SU-DHL-6 (cell line): Measurements from ENCODE around the gene TMEM252.

Experiments
- H2AFZ ChIP-seq: fragments of 200-600 bp; sonication (generic); 2 replicates; pipeline ENCODE4 v1.6.1; 2014; ENCODE audit warnings: low read depth, mild to moderate bottlenecking, moderate library complexity, mixed read lengths, antibody characterized with exemption, low read length; ENCODE audit not compliant: severe bottlenecking
- H3F3A ChIP-seq: fragments of 200-600 bp; shearing (Covaris generic); 2 replicates; pipeline ENCODE4 v1.6.0; 2016; ENCODE audit warnings: antibody characterized with exemption, mild to moderate bottlenecking; ENCODE audit not compliant: insufficient read depth
- H3K27ac ChIP-seq: fragments of 200-600 bp; sonication (generic); 2 replicates; pipeline ENCODE4 v1.5.1; 2016; ENCODE audit warnings: low read depth, mild to moderate bottlenecking, low read length, moderate library complexity, mixed read lengths
- H3K27me3 ChIP-seq: fragments of 200-600 bp; sonication (generic), shearing (Covaris generic); 2 replicates; pipeline ENCODE4 v1.6.0; 2014; ENCODE audit warnings: mild to moderate bottlenecking, low read length
- H3K36me3 ChIP-seq: fragments of 200-600 bp; sonication (generic); 2 replicates; pipeline ENCODE4 v1.6.1; 2014; ENCODE audit warnings: mild to moderate bottlenecking, low read length, mixed read lengths
- H3K4me2 ChIP-seq: fragments of 300-600, 200-600 bp; shearing (Covaris generic), sonication (generic); 2 replicates; pipeline ENCODE4 v1.6.0; 2014; ENCODE audit warnings: low read length, low read depth, mild to moderate bottlenecking; ENCODE audit not compliant: poor library complexity, severe bottlenecking
- H3K4me3 ChIP-seq: fragments of 200-600 bp; sonication (generic); 2 replicates; pipeline ENCODE4 v1.5.1; 2014; ENCODE audit warnings: antibody characterized with exemption, low read length, mild to moderate bottlenecking, mixed read lengths; ENCODE audit not compliant: insufficient read depth, poor library complexity, severe bottlenecking
- H3K79me2 ChIP-seq: fragments of 200-600 bp; sonication (generic); 2 replicates; pipeline ENCODE4 v1.6.1; 2014; ENCODE audit warnings: mild to moderate bottlenecking, low read length, moderate library complexity; ENCODE audit not compliant: insufficient read depth
- H3K9ac ChIP-seq: fragments of 200-600 bp; sonication (generic); 2 replicates; pipeline ENCODE4 v1.7.0; 2014; ENCODE audit warnings: mild to moderate bottlenecking, low read length
- H3K9me2 ChIP-seq: fragments of 200-600 bp; sonication (generic); replicated peaks from 2 replicates; pipeline ENCODE4 v1.6.1; 2014; ENCODE audit warnings: low read length; ENCODE audit not compliant: insufficient read depth
- H3K9me3 ChIP-seq: fragments of 200-600 bp; sonication (generic); 2 replicates; pipeline ENCODE4 v1.6.1; 2014; ENCODE audit warnings: low read length, mixed read lengths; ENCODE audit not compliant: insufficient read depth
- H4K20me1 ChIP-seq: fragments of 200-600 bp; sonication (generic); 2 replicates; pipeline ENCODE4 v1.6.1; 2014; ENCODE audit warnings: low read depth, mild to moderate bottlenecking, antibody characterized with exemption, low read length, moderate library complexity, mixed read lengths
- EZH2phosphoT487 ChIP-seq: fragments of 200-600 bp; sonication (generic), shearing (Covaris generic); conservative IDR thresholded peaks from 2 replicates; pipeline ENCODE4 v1.6.1; 2018; ENCODE audit warnings: mild to moderate bottlenecking, antibody characterized with exemption, low read length, moderate library complexity, mixed read lengths
- TF ChIP-seq, protein P1 (sequence below): fragments of 200-600 bp; sonication (generic); IDR thresholded peaks from one replicate; pipeline ENCODE4 v1.5.1; 2017; ENCODE audit warnings: antibody characterized with exemption, mild to moderate bottlenecking, low read length, moderate library complexity; ENCODE audit not compliant: insufficient read depth, poor library complexity, severe bottlenecking

Gene TMEM252

GRCh38 chr9:68548241-68548640, 7.6 kb upstream of the TMEM252 start:
- no peaks in the 10 kb centered on the region for H3F3A ChIP-seq
- TF ChIP-seq, protein P1, sequence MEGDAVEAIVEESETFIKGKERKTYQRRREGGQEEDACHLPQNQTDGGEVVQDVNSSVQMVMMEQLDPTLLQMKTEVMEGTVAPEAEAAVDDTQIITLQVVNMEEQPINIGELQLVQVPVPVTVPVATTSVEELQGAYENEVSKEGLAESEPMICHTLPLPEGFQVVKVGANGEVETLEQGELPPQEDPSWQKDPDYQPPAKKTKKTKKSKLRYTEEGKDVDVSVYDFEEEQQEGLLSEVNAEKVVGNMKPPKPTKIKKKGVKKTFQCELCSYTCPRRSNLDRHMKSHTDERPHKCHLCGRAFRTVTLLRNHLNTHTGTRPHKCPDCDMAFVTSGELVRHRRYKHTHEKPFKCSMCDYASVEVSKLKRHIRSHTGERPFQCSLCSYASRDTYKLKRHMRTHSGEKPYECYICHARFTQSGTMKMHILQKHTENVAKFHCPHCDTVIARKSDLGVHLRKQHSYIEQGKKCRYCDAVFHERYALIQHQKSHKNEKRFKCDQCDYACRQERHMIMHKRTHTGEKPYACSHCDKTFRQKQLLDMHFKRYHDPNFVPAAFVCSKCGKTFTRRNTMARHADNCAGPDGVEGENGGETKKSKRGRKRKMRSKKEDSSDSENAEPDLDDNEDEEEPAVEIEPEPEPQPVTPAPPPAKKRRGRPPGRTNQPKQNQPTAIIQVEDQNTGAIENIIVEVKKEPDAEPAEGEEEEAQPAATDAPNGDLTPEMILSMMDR = no peak
- no peak for TF ChIP-seq EZH2phosphoT487
- H4K20me1 ChIP-seq = no peaks in the 10 kb centered on the region
- H3K36me3 ChIP-seq = no peaks in the 10 kb centered on the region
- no peak overlapping the region for H3K4me3 ChIP-seq
- H3K79me2 ChIP-seq = no peaks in the 10 kb centered on the region
- H3K27ac ChIP-seq = no peak overlapping the region
- no peaks in the 10 kb centered on the region for H3K27me3 ChIP-seq
- H3K4me2 ChIP-seq = no peak overlapping the region
- H3K9me3 ChIP-seq = no peaks in the 10 kb centered on the region
- no peaks in the 10 kb centered on the region for H3K9me2 ChIP-seq
- H2AFZ ChIP-seq = no peak overlapping the region
- H3K9ac ChIP-seq = no peak overlapping the region

- H3K27me3 ChIP-seq = no peaks in the 10 kb centered on the region
- no peaks in the 10 kb centered on the region for H3K9me3 ChIP-seq
- H3K36me3 ChIP-seq = no peaks in the 10 kb centered on the region
- no peak overlapping the region for H3K4me3 ChIP-seq
- no peaks in the 10 kb centered on the region for H3K9me2 ChIP-seq
- no peak overlapping the region for H3K9ac ChIP-seq
- no peak overlapping the region for H3K4me2 ChIP-seq
- no peak for TF ChIP-seq EZH2phosphoT487
- TF ChIP-seq, protein P1 = no peak
- no peak overlapping the region for H3K27ac ChIP-seq
- H4K20me1 ChIP-seq = no peaks in the 10 kb centered on the region
- H3F3A ChIP-seq = no peaks in the 10 kb centered on the region
- H3K79me2 ChIP-seq = no peaks in the 10 kb centered on the region
- no peak overlapping the region for H2AFZ ChIP-seq
Measured at GRCh38 chr9:68547417-68547816, 6.7 kb upstream of the TMEM252 start.

- H3K79me2 ChIP-seq = no peaks in the 10 kb centered on the region
- no peak overlapping the region for H3K4me3 ChIP-seq
- H3K9me3 ChIP-seq = no peaks in the 10 kb centered on the region
- no peaks in the 10 kb centered on the region for H3K9me2 ChIP-seq
- TF ChIP-seq, protein P1 = no peak
- TF ChIP-seq EZH2phosphoT487 = no peak
- no peak overlapping the region for H3K4me2 ChIP-seq
- no peaks in the 10 kb centered on the region for H3K36me3 ChIP-seq
- no peak overlapping the region for H3K9ac ChIP-seq
- H3F3A ChIP-seq = no peaks in the 10 kb centered on the region
- no peaks in the 10 kb centered on the region for H3K27me3 ChIP-seq
- H2AFZ ChIP-seq = no peak overlapping the region
- H3K27ac ChIP-seq = no peak overlapping the region
- H4K20me1 ChIP-seq = no peaks in the 10 kb centered on the region
Measured at GRCh38 chr9:68546596-68547390, 6.1 kb upstream of the TMEM252 start.
